Measurements from ENCODE around the gene MYO10. TPM values are rescaled to one million over a fixed set of nuclear protein-coding genes. Genes with fewer than 3 reads are reported as not detected.

The MYO10 gene
- total and polyA plus RNA-seq, 2 experiments from 2014 or later = 8.2 to 9.3 TPM

GRCh38 chr5:16702964-16703363 is 233.1 kb downstream of the MYO10 start:
- no peak overlapping the region for H3K27ac ChIP-seq

GRCh38 chr5:16701134-16702099 is 234.7 kb downstream of the MYO10 start:
- TF ChIP-seq CTCF (IDR thresholded peaks at IDR 0.05; ENCODE audit: low read depth, low read length) = no peak
- no peak overlapping the region for H3K27ac ChIP-seq
- peaks cover under 1% of the 10 kb centered on the region for H3K4me1 ChIP-seq (ENCODE audit: low read depth)
- no peaks in the 10 kb centered on the region for H3K27me3 ChIP-seq
- H3K9me3 ChIP-seq (ENCODE audit: low read depth) = no peaks in the 10 kb centered on the region
- DNase-seq (ENCODE audit: low read depth in 1 of 2, low spot score in 1 of 2) = no peak
- H3K4me3 ChIP-seq = no peak overlapping the region
- H3K36me3 ChIP-seq = peaks cover 5% of the 10 kb centered on the region

More at GRCh38 chr5:16702964-16703363, 233.1 kb downstream of the MYO10 start:
- no peaks in the 10 kb centered on the region for H3K9me3 ChIP-seq (ENCODE audit: low read depth)
- H3K4me3 ChIP-seq = no peak overlapping the region
- H3K4me1 ChIP-seq (ENCODE audit: low read depth) = peaks cover 5% of the 10 kb centered on the region
- TF ChIP-seq CTCF (IDR thresholded peaks at IDR 0.05; ENCODE audit: low read depth, low read length) = no peak
- no peak for DNase-seq (ENCODE audit: low read depth in 1 of 2, low spot score in 1 of 2)
- no peaks in the 10 kb centered on the region for H3K27me3 ChIP-seq
- peaks cover 5% of the 10 kb centered on the region for H3K36me3 ChIP-seq

- H3K36me3 ChIP-seq = peaks cover 5% of the 10 kb centered on the region
- DNase-seq (ENCODE audit: low read depth in 1 of 2, low spot score in 1 of 2) = no peak
These were observed 236.0 kb downstream of the MYO10 start for GRCh38 chr5:16700081-16700480.

GRCh38 chr5:16695779-16696178 is 240.3 kb downstream of the MYO10 start:
- peaks cover 7% of the 10 kb centered on the region for H3K36me3 ChIP-seq
- H3K9me3 ChIP-seq (ENCODE audit: low read depth) = no peaks in the 10 kb centered on the region
- H3K4me3 ChIP-seq = no peak overlapping the region
- TF ChIP-seq CTCF (IDR thresholded peaks at IDR 0.05; ENCODE audit: low read depth, low read length) = no peak
- no peaks in the 10 kb centered on the region for H3K27me3 ChIP-seq
- H3K27ac ChIP-seq = no peak overlapping the region
- DNase-seq (ENCODE audit: low read depth in 1 of 2, low spot score in 1 of 2) = no peak
- no peaks in the 10 kb centered on the region for H3K4me1 ChIP-seq (ENCODE audit: low read depth)

More at GRCh38 chr5:16700081-16700480, 236.0 kb downstream of the MYO10 start:
- Histone ChIP-seq H3K4me3 (no peak overlapping the region), H3K27me3 (no peaks in the 10 kb centered on the region), H3K9me3 (ENCODE audit: low read depth) (no peaks in the 10 kb centered on the region), H3K27ac (no peak overlapping the region), H3K4me1 (ENCODE audit: low read depth) (no peaks in the 10 kb centered on the region)
- no peak for TF ChIP-seq CTCF (IDR thresholded peaks at IDR 0.05; ENCODE audit: low read depth, low read length)

GRCh38 chr5:16693879-16694278 is 242.2 kb downstream of the MYO10 start:
- H3K27me3 ChIP-seq = no peaks in the 10 kb centered on the region
- H3K36me3 ChIP-seq = peaks cover 4% of the 10 kb centered on the region
- no peak overlapping the region for H3K27ac ChIP-seq
- no peak for DNase-seq (ENCODE audit: low read depth in 1 of 2, low spot score in 1 of 2)
- no peak for TF ChIP-seq CTCF (IDR thresholded peaks at IDR 0.05; ENCODE audit: low read depth, low read length)
- H3K4me3 ChIP-seq = no peak overlapping the region
- no peaks in the 10 kb centered on the region for H3K9me3 ChIP-seq (ENCODE audit: low read depth)
- no peaks in the 10 kb centered on the region for H3K4me1 ChIP-seq (ENCODE audit: low read depth)

Measured in cardiac muscle cell (in vitro differentiated cells and primary cell).